HuH-7.5 (cell line): ENCODE results near the gene STK17B.
"Not testable (repeated sequence)": the region's sequence is repeated elsewhere in the genome, so short reads cannot be mapped to it uniquely, and the experiment has no call there.

ENCODE experiments used
- DNase-seq: peaks from one replicate; pipeline ENCODE4 v3.0.0; 2011; ENCODE audit warnings: low spot score

Gene STK17B

DNA sequence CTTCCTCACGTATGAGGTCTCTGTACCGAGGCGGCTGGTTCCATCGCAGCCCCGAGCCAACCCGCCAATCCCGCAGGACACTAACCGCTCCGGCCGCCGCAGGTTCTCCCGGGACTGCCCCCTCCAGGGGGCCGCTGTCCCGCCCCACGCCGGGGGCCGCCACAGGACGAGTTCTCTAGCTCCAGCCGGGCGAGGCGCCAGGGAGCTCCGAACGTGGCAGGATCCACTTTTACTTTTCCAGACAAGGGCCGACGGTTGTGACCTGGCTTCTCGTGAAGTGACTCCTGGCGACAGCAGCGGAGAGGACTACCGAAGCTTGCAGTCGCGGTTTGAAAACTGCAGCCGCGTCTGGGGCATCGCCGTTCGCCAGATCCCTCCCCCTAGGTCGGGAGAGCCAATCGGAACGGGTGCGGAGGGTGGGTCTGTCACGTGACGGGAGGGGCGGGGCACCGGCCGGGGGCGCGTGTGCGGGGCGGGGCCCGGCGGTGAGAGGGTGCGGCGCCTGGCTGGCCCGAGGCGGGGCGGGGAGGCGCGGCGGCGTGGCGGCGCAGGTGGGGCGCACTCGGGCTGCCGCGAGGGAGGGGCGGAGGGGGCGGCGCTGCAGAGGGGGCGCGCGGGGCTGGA, at the start of gene STK17B:
Gene STK17B, minus strand, starts transcription at position 331 of the 624 bp plus-strand sequence. CDS start 8,195 bp downstream, outside the sequence.
- DNase-seq, result peak; percentile 93

DNA sequence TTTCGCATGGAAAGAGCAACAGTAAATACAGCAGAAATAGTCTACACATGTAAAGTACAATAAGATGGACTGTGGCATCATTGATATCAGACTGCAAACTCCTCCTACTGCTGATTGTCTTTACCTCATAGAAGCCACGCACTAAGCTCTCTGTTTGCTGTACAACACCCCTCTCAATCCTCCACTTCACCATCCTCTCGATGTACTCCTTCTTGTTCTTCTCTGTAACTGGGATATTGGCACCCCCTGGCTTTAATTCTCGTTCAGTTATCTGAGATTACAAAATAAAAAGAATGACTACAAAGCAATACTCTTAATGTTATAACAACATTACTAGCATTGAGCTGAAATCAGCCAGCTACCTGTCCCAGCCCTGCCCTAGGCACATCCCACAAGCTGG, 49.3 kb upstream of the STK17B start:
- no peak for DNase-seq

DNA sequence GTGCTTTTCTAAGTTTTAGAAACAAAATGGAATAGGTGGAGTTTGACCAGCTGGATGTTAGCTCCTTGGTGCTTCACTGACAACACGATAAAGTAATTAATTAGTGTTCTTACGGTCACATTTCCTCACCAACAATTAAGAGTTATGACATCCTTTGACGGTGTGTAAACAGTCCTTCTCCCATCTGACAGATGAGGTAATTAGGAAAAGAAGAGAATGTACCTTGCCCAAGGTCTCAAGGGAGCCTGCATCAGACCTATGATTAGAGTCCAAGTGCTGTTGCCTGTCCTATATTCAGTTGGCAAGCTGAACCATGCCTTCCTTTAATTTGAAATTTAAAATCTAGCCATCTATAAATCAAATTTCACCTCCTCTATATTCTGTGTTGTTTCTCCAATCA, 48.3 kb upstream of the STK17B start:
- DNase-seq, result no peak

DNA sequence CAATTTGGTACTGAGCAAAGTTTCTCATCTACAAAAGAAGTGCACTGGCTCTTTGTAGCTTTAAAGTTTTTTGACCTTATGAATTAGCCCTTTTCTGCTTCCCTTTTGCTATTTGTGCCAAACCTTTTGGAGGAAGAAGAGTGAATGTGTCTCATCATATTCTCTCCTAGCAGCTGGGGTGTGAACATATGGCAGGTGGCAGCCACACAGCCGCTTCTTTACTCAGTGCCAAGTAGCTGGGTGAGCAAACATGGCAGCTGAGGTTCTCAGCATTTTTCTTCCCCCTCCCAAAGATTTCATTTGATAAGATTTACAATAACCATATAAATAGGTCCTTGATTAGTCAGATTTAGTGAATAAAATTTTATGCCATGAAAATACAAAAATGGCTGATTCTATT, 46.7 kb upstream of the STK17B start:
- no peak for DNase-seq

DNA sequence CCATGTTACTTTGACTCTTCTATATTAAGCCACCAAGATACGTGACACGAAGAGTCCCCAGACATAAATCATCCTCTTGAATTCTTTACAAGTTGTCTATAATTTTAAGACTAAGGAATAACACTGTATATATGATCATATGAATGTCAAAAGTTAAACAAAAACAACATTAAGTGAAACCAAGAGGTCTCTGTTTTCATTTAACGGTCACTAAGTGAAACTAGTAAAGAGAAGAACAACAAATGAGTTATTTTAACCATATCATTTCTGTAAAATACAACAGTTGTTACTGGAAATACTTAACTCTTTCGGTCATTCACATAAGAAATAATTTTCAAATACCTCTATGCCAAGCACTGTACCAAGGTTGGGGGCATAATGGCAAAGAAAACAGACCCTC, 45.7 kb upstream of the STK17B start:
- DNase-seq, result no peak

DNA sequence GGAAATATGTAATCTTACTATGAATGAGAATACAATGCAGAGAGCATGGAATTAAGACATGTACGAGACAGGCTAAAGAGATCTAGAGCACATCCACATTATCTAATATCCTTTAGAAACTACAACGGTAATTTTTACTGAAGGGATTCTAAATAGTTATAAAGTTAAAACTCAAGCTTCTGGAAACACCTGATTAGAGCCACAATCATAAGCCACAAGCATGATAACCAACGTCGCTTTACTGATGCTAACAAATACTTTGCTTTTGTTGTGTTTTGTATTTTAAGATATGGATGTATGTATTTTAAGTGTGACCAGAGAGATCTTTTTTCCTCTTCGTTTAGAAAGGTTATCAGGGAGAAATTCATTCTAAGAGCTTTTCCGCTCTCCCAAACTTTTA, 44.0 kb upstream of the STK17B start:
- no peak for DNase-seq

DNA sequence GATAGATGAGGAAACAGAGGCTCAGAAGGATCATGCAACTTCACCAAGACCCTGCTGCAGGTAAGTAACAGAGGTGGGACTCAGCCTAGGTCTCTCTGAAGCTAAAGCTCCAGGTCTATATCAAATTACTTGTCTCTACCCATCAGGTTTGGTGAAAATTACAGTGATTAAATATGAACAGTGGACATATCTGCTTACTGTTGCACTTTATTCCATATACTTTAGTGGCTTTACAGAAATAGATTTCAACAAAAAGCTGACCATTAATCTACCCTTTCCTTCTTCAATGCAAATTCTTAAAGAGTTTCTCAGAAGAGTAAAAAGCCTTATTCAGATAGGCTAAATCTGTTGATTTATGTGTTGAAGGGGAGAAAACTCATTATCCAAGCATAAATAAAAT, 42.8 kb upstream of the STK17B start:
- DNase-seq, result no peak

DNA sequence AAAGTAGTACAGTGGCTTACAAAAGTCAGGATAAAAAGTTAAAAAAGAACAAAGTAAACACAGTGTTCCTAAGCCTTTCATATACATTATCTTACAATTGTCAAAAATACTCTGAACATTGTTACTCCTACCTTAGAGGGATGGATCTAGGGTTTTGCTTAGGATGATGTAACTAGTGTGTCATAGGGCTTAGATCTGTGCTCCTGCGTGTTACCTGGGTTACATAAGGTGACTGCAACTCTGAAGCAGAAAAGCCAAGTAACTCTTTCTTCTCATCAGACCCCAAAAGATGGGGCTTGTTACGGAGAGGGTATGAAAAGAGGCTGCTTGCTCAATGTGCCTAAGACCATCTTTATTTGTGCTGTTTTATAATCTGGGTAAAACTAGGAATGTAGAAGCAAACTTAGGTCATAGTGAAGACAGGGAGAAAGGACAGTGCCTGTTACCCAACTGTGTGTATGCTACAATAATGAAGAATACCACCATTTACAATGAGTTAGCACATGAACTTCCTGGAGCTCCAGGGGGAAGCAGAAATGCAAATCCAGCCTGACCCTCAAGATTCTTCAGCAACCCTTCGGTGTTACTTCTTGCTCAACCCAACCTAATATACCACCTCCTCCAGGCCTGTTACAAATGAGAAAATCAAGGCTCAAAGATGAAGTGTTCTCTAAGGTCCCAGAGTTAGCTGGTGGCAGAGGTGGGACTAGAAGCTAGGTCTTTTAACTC, 42.0 kb upstream of the STK17B start:
- DNase-seq, result no peak

DNA sequence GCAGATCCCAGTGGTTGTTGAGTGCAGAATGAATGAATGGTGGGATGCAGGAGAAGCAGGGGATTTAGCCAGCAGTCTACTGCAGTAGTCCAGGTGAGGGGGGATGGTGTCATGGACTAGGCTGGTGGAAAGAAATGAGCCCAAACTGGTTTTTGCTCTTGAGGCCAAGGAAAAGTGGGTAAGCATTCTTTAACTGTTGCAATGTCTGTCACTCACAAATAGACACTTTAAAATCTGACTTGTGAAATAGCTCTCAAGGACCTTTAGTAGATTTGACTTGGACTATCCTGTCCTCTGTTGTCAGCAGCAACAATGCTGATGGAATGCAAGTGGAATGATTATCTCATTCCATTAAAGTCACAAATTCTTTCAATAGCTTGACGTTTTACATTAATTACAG, 37.5 kb upstream of the STK17B start:
- no peak for DNase-seq

DNA sequence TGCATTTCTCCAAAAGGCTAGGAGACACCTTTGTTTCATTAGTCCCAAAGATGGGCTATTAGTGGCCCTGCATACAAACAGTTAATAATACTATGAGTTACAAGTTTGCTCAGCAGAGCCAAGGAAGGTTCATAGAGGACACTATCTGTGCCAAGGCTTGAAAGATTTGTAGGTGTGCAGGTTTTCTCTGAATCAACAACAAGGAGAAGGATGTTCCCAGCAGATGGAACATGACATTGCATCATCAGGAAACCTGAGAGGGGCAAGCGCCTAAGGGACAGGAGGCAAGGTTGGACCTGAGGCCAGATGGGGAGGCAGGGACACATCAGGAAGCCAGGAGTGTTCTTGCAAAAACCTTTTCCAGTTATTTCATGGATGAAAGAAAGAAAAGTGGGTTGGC, 35.4 kb upstream of the STK17B start:
- DNase-seq, result no peak

DNA sequence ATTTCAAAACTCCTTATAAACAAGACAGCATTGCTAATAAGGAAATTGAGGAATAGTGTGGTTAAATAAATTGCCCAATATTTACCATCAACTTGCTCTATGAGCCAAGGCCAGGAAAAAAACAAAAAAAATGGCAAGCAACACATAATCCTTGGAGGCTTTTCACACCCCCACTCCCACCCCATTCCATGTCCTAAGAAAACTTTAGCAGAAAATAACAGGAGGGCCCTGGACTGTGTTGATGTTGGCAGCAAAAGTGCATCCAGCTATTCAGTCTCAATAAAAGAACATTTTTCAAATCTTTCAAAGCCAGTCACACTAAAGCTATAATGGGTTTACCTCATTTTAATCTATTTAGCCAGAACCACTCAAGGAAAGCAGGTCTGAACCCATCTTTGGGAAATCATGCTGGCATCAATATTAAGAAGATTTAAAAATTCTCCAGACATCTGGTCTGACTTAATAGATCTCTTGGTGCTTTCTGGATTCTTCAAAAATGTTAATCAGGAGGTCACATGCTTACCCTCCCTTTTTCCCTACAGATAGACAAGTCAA, 34.6 kb upstream of the STK17B start:
- no peak for DNase-seq

DNA sequence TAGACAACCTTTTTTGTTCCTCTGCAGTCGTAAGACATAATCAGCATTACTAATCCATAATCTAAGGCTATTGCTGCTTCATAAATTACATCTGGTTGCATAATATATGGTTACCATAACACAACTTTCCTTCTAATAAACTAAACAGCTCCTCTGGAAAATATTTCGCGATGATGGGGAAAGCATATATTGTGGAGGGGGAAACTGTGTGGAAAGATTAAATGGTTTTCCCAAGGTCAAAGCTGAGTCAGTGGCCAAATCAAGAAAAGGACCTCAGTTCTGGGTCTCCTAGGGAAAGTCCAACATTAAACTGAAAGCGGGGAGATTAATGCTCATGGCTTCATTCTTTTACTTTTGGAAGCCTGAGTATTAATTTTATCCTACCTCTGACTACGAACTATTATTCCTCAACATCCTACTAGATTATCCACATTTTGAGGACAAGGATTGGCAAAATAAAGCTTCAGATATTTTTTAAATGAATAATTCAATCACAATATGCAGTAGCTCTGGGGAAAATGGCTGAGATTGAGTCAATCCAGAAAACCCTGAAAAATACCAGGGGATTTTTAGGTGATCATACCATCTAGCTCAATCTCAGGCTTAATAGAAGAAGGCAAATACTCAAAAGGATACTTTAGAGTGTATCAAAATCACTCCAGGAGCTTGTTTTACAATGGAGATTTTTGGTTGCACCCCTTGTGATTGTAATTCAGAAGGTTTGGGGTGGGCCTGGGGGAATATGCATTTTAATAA, 33.8 kb upstream of the STK17B start:
- DNase-seq, result no peak

DNA sequence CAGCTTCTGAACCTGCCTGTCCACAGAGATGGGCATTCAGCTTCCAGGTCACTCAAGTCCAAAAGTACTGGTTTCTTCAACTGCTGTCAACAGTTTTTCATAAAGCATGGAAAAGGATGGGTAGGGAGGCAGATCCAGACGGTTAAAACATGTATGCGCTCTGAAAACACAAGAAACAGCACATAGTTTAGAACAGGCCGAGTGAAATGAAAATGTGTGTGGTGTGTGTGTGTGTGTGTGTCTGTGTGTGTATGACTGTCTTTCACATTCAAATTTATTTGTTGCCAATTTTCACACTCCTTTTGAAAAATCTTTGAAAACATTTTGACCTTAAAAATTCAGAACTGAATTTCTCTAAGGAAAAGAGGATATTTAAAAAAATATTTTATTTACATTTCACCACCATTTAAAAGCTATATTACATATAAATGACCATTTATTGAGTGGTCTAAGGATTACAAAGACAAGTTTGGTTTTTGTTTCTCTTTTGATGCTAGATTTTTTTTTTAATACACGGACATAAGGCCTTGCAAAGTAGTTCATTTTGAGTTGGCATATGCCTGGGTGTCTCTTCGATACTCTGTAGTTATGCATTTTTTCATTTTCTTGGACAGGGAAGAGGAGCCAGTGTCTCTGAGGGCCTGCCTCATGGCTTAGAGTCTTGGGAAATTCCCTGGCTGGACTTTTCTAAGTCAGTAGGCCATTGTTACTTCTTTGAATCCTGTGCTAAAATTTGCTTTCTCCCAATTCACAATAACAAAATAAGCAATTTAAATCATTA, 30.0 kb upstream of the STK17B start:
- DNase-seq, result no peak

DNA sequence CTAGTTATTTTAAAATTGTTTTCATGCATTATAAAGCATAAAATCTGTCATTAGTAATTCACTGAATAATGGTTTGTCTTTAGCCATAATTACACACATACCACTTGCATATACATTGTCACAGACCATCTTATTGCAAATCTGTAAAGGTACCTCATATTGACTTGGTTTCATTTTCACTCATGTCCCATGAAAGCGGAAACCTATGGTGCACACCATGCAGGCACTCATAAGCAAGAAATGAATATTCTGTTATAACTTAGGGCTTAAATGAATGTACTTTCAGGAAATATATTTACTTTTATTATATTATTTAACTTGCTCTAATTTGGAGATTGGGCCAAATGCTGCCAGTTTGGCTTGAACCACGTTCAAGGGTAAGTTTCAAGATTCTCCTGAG, 29.2 kb upstream of the STK17B start:
- no peak for DNase-seq

DNA sequence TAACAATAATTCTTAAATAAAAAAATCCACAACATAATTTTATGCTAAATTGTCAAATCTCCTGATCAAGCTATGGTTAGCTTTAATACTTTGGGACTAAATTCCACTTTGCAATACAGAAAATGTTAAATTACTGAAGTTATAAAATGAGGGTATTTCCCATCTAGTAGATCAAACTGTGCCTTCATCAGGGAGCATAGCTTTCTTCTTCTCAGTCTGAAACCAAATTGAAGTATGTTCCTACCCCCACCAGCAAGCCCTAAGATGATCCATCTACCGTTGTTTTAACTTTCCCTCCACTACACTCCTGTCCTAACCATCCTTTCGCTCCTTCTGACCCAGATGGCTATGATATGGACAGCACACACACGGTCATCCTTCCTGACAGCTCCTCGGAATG, 24.4 kb upstream of the STK17B start:
- no peak for DNase-seq

DNA sequence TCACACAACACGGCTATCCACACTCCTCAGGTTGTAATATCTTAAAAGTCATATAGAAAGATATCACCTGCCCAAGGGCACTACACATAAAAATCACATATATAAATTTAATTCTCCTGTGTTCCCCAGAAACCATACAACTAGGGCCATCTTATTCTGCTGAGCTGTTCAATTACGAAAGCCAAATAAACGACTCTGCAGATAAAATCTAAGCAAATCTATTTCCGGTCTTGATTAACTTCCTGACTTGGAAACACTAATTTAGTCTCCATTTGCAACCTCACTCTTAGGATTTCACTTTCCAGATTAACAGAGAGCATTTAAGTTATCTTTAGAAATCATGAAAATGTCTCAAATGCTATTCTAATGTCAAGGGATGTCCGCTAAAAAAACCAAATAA, 23.9 kb upstream of the STK17B start:
- no peak for DNase-seq

DNA sequence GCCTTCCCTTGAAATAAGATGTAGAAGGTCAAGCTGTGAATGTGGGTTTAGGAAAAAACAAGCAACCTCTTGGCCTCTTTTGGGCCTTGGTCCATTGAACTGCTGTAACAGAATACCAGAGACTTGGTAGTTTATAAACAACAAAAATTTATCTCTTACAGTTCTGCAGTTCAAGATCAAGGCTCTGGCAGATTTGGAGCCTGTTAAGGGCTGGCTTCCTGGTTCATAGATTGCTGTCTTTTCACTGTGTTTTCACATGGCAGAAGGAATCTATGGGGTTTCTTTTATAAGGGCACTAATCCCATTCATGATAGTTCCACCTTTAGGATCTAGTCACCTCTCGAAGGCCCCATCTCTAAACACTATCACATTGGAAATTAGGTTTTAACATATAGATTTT, 20.2 kb upstream of the STK17B start:
- no peak for DNase-seq

DNA sequence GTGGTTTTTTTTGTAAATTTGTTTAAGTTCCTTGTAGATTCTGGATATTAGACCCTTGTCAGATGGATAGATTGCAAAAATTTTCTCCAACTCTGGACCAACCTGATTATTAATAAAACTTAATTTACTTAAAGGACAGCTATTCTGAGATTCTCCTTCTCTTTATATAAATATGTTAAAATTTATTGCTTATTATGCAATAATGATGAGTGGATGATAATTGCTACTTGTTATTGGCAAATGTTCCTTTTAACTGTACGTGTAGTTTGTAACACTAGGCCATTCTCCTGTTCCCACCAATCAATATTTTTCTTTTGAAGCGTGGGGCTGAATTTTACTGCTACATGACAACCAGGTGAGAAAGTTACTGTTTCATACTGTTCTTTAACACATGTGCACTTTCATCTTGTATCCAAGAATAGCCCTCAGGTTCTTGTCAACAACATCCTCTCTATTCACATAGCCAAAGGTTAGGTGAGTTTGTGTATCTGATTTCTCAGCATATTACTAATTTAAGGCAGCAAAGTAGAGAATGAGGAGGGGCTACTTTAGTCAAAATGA, 16.6 kb upstream of the STK17B start:
- DNase-seq, result no peak

DNA sequence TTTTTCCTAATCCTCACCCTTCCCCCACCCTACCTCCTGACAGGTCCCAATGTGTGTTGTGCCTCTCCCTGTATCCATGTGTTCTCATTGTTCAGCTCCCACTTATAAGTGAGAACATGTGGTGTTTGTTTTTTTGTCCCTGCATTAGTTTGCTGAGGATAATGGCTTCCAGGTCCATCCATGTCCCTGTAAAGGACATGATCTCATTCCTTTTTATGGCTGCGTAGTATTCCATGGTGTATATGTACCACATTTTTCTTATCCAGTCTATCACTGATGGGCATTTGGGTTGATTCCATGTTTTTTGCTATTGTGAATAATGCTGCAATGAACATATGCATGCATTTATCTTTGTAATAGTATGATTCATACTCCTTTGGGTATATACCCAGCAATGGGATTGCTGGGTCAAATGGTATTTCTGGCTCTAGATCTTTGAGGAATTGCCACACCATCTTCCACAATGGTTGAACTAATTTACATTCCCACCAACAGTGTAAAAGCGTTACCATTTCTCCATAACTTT, 15.9 kb upstream of the STK17B start:
- DNase-seq, result not testable (repeated sequence)

DNA sequence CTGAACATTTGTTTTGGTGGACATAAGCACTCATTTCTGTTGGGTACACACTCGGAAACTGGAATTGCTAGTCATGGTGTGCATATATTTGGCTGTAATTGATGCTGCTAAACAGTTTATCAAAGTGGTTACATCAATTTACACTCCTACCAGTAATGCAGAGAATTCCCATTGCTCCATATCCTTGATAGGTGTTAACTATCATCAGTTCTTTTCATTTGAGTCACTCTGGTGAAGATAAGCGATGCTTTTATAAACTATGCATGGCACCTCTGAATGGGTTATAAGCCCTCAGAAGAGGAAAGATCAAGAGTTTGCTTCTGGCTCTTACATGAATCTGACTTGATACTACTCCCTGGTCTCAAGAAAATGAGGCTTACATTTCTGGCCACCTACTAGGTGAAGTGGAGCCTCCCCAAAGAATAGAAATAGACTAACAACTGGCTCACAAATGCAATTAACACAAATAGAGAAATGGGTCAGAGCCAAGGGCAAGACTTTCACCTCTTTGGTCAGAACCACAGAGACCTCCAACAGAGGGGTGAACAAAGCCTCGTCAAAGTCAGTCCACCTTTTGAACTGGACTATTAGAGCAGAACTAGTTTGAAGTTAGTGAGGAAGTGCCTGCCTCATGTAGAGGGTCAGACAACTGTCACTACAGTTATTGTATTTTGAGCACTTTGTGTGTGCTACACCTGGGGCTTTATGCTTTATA, 15.0 kb upstream of the STK17B start:
- no peak for DNase-seq

DNA sequence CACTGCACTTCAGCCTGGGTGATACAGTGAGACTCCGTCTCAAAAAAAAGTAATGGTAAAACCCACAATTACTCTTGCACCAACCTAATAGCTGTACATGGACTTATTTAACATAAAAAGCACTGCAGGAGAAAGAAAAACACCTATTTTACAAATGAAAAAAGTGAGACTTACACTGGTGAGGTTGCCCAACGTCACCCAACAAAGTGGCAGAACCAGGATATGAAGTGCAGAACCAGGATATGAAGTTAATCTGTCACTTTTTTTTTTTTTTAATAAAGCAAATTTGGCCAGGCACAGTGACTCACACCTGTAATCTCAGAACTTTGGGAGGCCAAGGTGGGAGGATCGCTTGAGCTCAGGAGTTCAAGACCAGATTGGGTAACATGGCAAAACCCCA, 13.5 kb upstream of the STK17B start:
- DNase-seq, result no peak
